ENCODE data around the gene NINJ2. TPM values are rescaled to one million over a fixed set of nuclear protein-coding genes. Genes with fewer than 3 reads are reported as not detected.

NINJ2 gene
- total and polyA plus RNA-seq, 12 donors, result 1.1 to 9.1 (median 2.0) TPM

DNA sequence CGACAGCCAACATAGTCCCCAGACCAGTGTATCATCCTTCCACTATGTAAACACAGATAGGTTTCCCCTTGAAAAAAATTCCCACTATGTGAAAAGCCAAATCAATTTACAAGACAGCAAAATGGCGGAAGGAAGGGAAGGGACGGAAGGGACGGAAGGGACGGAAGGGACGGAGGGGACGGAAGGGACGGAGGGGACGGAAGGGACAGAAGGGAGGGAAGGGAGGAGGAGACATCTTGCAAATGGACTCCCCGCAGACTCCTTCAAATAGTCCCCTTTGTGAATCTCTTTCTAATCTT is 75.3 kb downstream of the NINJ2 start:
- DNase-seq, result no peak
- no peak overlapping the region for H3K4me3 ChIP-seq
- WGBS, 4 donors, result 88 to 92% (median 91%) methylated on average over 9 to 10 of the region's 10 CpGs
- TF ChIP-seq POLR2A (IDR thresholded peaks at IDR 0.05), result no peak
- no peak for TF ChIP-seq CTCF (IDR thresholded peaks at IDR 0.05)
- no peaks in the 10 kb centered on the region for H3K9me3 ChIP-seq (replicated peaks in 1 of 3)
- intact Hi-C loops (cut with DNase I), result loop anchor here in 1 of 2 donors (5.0 kb wide), 1 partner anchor 154 kb away; no protein-coding TSS in a partner anchor
- no peak overlapping the region for H3K27ac ChIP-seq
- H3K27me3 ChIP-seq, result no peaks in the 10 kb centered on the region
- H3K4me1 ChIP-seq (replicated peaks in 1 of 2), result peaks cover 13 to 14% of the 10 kb centered on the region in 2 donors
- no peaks in the 10 kb centered on the region for H3K36me3 ChIP-seq (replicated peaks in 1 of 2)

- intact Hi-C loops (cut with DNase I), result loop anchor here in 1 of 2 donors (5.0 kb wide), 1 partner anchor 155 kb away; no protein-coding TSS in a partner anchor
Observed at GRCh38 chr12:587132-588023, 75.9 kb downstream of the NINJ2 start.

GRCh38 chr12:586318-587071 is 76.8 kb downstream of the NINJ2 start:
- TF ChIP-seq POLR2A (IDR thresholded peaks at IDR 0.05) (no peak), CTCF (IDR thresholded peaks at IDR 0.05) (no peak)
- Histone ChIP-seq H3K4me1 (replicated peaks in 1 of 2) (peaks cover 5 to 7% of the 10 kb centered on the region in 2 donors), H3K27me3 (no peaks in the 10 kb centered on the region), H3K36me3 (replicated peaks in 1 of 2) (no peaks in the 10 kb centered on the region), H3K4me3 (no peak overlapping the region), H3K9me3 (replicated peaks in 1 of 3) (no peaks in the 10 kb centered on the region), H3K27ac (no peak overlapping the region)
- intact Hi-C loops (cut with DNase I), result loop anchor here in 1 of 2 donors (5.0 kb wide), 1 partner anchor 156 kb away; no protein-coding TSS in a partner anchor
- WGBS, 4 donors, result 90 to 91% (median 90%) methylated on average over 12 to 16 of the region's 16 CpGs
- no peak for DNase-seq

More at GRCh38 chr12:587132-588023, 75.9 kb downstream of the NINJ2 start:
- Histone ChIP-seq H3K27ac (no peak overlapping the region), H3K4me1 (replicated peaks in 1 of 2) (peaks cover 13 to 14% of the 10 kb centered on the region in 2 donors), H3K4me3 (no peak overlapping the region), H3K27me3 (no peaks in the 10 kb centered on the region), H3K9me3 (replicated peaks in 1 of 3) (no peaks in the 10 kb centered on the region), H3K36me3 (replicated peaks in 1 of 2) (no peaks in the 10 kb centered on the region)
- no peak for DNase-seq
- WGBS, 4 donors, result 83 to 89% (median 86%) methylated on average over 13 to 18 of the region's 18 CpGs
- TF ChIP-seq CTCF (IDR thresholded peaks at IDR 0.05) (no peak), POLR2A (IDR thresholded peaks at IDR 0.05) (no peak)
